Parathyroid adenoma (tissue), 2 donors: Measurements from ENCODE around the gene RIMBP3C.
"Not testable (repeated sequence)": the region's sequence is repeated elsewhere in the genome, so short reads cannot be mapped to it uniquely, and the experiment has no call there.

Source experiments
- H2AFZ ChIP-seq: fragments of 300-600 bp; sonication (generic); one replicate; pipeline ENCODE4 v1.7.0; 2017; ENCODE audit warnings: antibody characterized with exemption, mild to moderate bottlenecking
- H3K27ac ChIP-seq: fragments of 300-600 bp; sonication (generic); one replicate; pipeline ENCODE4 v1.7.0; 2017
- H3K27me3 ChIP-seq: fragments of 300-600 bp; sonication (generic); one replicate; pipeline ENCODE4 v1.7.0; 2017; ENCODE audit warnings: low read length; ENCODE audit not compliant: control insufficient read depth, insufficient read depth
- H3K36me3 ChIP-seq: fragments of 300-600 bp; sonication (generic); one replicate; pipeline ENCODE4 v1.7.0; 2017; ENCODE audit warnings: low read length; ENCODE audit not compliant: control insufficient read depth, insufficient read depth
- H3K4me1 ChIP-seq: fragments of 300-600 bp; sonication (generic); one replicate; pipeline ENCODE4 v1.7.0; 2017; ENCODE audit warnings: control low read depth
- H3K4me2 ChIP-seq: fragments of 300-600 bp; sonication (generic); one replicate; pipeline ENCODE4 v1.7.0; 2017; ENCODE audit warnings: low read length
- H3K4me3 ChIP-seq: fragments of 300-600 bp; sonication (generic); one replicate; pipeline ENCODE4 v1.7.0; 2017; ENCODE audit warnings: low read depth, low read length
- H3K79me2 ChIP-seq: fragments of 300-600 bp; sonication (generic); one replicate; pipeline ENCODE4 v1.7.0; 2017; ENCODE audit warnings: control low read depth
- H3K9ac ChIP-seq: fragments of 300-600 bp; sonication (generic); one replicate; pipeline ENCODE4 v1.7.0; 2017; ENCODE audit warnings: mild to moderate bottlenecking
- H3K9me3 ChIP-seq: fragments of 300-600 bp; sonication (generic); one replicate; pipeline ENCODE4 v1.7.0; 2017; ENCODE audit warnings: low read length; ENCODE audit not compliant: control insufficient read depth
- TF ChIP-seq, protein P1 (sequence below): fragments of 300-600 bp; sonication (generic); IDR thresholded peaks from one replicate; pipeline ENCODE4 v1.7.0; 2017; ENCODE audit warnings: antibody characterized with exemption, mild to moderate bottlenecking
- donor health status: primary hyperparathyroidism.

The RIMBP3C gene

DNA sequence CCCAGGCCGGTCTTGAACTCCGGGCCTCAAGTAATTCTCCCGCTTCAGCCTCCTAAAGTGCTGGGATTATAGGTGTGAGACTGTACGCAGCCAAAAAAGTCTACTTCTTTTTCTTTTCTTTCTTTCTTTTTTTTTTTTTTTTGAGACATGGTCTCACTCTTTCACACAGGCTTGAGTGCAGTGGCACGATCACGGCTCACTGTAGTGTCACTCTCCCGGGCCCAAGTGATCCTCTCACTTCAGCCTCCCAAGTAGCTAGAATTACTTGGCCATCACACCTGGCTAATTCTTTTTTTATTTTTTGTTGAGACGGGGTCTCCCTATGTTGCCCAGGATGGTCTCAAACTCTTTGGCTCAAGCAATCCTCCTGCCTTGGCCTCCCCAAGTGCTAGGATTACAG, 12.7 kb upstream of the RIMBP3C start:
- no peaks in the 10 kb centered on the region for H3K27me3 ChIP-seq
- no peak overlapping the region for H3K9ac ChIP-seq
- H3K4me2 ChIP-seq = no peak overlapping the region
- no peaks in the 10 kb centered on the region for H3K4me1 ChIP-seq
- no peak overlapping the region for H2AFZ ChIP-seq
- no peaks in the 10 kb centered on the region for H3K36me3 ChIP-seq
- TF ChIP-seq, protein P1, sequence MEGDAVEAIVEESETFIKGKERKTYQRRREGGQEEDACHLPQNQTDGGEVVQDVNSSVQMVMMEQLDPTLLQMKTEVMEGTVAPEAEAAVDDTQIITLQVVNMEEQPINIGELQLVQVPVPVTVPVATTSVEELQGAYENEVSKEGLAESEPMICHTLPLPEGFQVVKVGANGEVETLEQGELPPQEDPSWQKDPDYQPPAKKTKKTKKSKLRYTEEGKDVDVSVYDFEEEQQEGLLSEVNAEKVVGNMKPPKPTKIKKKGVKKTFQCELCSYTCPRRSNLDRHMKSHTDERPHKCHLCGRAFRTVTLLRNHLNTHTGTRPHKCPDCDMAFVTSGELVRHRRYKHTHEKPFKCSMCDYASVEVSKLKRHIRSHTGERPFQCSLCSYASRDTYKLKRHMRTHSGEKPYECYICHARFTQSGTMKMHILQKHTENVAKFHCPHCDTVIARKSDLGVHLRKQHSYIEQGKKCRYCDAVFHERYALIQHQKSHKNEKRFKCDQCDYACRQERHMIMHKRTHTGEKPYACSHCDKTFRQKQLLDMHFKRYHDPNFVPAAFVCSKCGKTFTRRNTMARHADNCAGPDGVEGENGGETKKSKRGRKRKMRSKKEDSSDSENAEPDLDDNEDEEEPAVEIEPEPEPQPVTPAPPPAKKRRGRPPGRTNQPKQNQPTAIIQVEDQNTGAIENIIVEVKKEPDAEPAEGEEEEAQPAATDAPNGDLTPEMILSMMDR = no peak
- H3K79me2 ChIP-seq = peaks cover 8% of the 10 kb centered on the region
- no peaks in the 10 kb centered on the region for H3K9me3 ChIP-seq
- no peak overlapping the region for H3K4me3 ChIP-seq
- no peak overlapping the region for H3K27ac ChIP-seq

DNA sequence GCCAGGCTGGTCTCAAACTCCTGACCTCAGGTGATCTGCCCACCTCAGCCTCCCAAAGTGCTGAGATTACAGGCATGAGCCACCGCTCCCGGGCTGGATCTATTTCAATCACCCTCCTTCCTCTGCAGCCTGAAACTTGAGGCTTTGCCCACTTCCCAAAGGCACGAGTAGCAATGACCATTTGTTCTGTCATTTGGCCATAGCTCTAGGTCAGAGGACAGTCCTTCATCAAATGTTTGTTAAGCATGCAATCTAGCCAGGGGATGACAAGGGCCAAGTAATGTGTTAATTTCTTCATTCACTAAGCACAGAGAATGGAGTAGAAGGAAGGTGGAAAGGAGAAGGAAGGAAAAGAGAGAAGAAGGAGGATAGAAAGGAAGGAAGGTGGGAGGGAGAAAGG, 9.4 kb upstream of the RIMBP3C start:
- H3K27ac ChIP-seq, H3K4me2 ChIP-seq, H3K9ac ChIP-seq, H3K9me3 ChIP-seq, H3K4me1 ChIP-seq, H2AFZ ChIP-seq, H3K4me3 ChIP-seq, H3K79me2 ChIP-seq, H3K36me3 ChIP-seq, H3K27me3 ChIP-seq: not testable (repeated sequence)

DNA sequence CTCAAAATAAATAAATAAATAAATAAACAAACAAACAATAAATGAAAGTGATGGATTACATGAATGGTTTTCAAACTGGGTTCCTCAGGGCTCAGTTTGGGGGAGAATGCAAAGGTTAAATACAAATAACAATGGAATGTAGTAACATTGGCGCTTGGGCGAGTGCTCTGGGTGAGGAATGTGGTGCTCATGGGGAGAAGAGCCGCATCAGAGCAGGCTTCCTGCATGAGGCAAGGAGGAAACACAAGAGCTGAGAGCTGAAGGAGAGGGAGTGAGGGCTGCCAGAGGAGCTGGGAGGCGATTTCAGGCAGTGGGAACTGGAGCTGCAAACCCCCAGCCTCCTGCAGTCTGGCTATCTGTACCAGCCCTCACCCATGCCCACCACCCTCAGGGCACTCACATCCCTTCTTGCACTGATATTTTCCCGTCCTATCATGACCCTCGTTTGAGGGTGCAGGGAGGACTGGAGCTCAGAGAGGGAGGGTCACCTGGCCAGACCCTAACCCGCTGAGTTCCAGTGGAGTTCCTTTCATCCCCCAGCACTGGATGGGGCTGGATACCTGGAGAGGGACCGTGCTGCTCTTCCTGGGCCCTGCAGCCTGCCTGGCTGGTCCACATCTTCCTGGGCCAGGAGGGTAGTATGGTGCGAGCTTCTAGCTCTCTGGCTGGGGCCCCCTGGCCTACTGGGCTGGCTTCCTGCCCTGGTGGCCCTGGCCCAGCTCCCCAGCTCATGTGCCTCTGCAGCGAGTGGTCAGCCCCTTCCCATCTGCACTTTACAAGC, 8.3 kb upstream of the RIMBP3C start:
- H3K36me3 ChIP-seq, H3K79me2 ChIP-seq, H2AFZ ChIP-seq, H3K27me3 ChIP-seq, H3K27ac ChIP-seq, H3K4me3 ChIP-seq, H3K4me1 ChIP-seq, H3K4me2 ChIP-seq, H3K9ac ChIP-seq, H3K9me3 ChIP-seq: not testable (repeated sequence)

DNA sequence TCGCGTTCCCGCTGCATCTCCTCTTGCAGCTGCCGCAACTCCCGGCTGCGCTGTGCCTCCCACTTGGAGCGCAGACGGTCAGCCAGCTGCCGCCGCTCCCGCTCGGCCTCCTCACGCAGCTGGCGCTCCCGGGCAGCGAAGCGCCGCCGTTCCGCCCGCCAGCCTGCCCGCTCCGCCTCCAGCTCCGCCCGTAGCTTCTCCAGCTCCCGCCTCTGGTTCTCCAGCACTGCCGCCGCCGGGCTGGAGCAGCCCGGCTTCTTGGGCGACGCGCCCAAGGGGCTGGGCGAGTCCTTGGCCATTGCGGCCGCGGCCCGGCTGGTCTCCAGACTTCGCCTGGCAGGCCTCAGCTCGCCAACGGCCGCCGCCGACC, 598 bp downstream of the RIMBP3C start:
- H3K4me2 ChIP-seq, H2AFZ ChIP-seq, H3K9me3 ChIP-seq, H3K36me3 ChIP-seq, H3K4me3 ChIP-seq, H3K27me3 ChIP-seq, H3K9ac ChIP-seq, H3K79me2 ChIP-seq, H3K4me1 ChIP-seq, H3K27ac ChIP-seq: not testable (repeated sequence)

GRCh38 chr22:21550008-21550677, 1.1 kb downstream of the RIMBP3C start:
- not testable (repeated sequence) for H3K36me3 ChIP-seq, H3K9me3 ChIP-seq, H3K4me2 ChIP-seq, H3K79me2 ChIP-seq, H3K9ac ChIP-seq, H3K27me3 ChIP-seq, H2AFZ ChIP-seq, H3K4me1 ChIP-seq, H3K27ac ChIP-seq, H3K4me3 ChIP-seq

GRCh38 chr22:21549558-21549957, 1.7 kb downstream of the RIMBP3C start:
- H3K9me3 ChIP-seq, H3K27ac ChIP-seq, H3K9ac ChIP-seq, H3K79me2 ChIP-seq, H3K4me1 ChIP-seq, H3K36me3 ChIP-seq, H3K27me3 ChIP-seq, H3K4me2 ChIP-seq, H2AFZ ChIP-seq, H3K4me3 ChIP-seq: not testable (repeated sequence)

- H3K9me3 ChIP-seq, H3K4me2 ChIP-seq, H3K27ac ChIP-seq, H3K4me1 ChIP-seq, H3K9ac ChIP-seq, H2AFZ ChIP-seq, H3K79me2 ChIP-seq, H3K27me3 ChIP-seq, H3K4me3 ChIP-seq, H3K36me3 ChIP-seq: not testable (repeated sequence)
These were observed 6.6 kb downstream of the RIMBP3C start for GRCh38 chr22:21544432-21545322.

DNA sequence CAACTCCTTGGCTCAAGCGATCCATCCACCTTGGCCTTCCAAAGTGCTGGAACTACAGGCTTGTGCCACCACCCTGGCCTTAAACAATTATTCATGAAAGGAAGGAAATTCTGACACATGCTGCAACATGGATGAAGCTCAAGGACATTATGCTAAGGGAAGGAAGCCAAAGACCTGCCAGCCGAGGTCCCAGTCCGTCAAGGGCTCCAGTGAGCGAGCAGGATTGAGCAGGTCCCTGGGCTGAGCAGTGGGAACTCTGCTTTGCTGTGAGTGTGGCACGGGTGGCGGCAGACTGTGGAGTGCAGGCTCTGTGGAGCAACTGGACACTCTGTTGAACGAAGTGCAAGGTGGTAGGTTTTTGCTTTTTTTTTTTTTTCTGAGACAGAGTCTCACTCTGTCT, 11.4 kb downstream of the RIMBP3C start:
- not testable (repeated sequence) for H3K36me3 ChIP-seq, H3K27me3 ChIP-seq, H3K4me1 ChIP-seq, H3K4me2 ChIP-seq, H3K79me2 ChIP-seq, H3K27ac ChIP-seq, H2AFZ ChIP-seq, H3K9ac ChIP-seq, H3K4me3 ChIP-seq, H3K9me3 ChIP-seq

GRCh38 chr22:21532863-21533648, 18.2 kb downstream of the RIMBP3C start:
- not testable (repeated sequence) for H2AFZ ChIP-seq, H3K9ac ChIP-seq, H3K9me3 ChIP-seq, H3K27me3 ChIP-seq, H3K27ac ChIP-seq, H3K4me3 ChIP-seq, H3K4me1 ChIP-seq, H3K4me2 ChIP-seq, H3K36me3 ChIP-seq, H3K79me2 ChIP-seq
